IMR-90 (cell line): Measurements from ENCODE around the gene MEIKIN. TPM values are rescaled to one million over a fixed set of nuclear protein-coding genes. Genes with fewer than 3 reads are reported as not detected.

Source experiments
- ATAC-seq: fragments of 200-7000 bp; cut with Tn5 transposase; 2 replicates; pipeline ENCODE4 v1.9.1; 2020; ENCODE audit warnings: low read depth, mild to moderate bottlenecking, moderate library complexity
- BruUV-seq: library from RNA; stranded (reverse); fragments of 400-500 nt; replicated peaks from 2 replicates; lab custom pipeline; 2021; lab: Mats Ljungman, UMichigan
- CTCF ChIA-PET: fragments of 300-600 bp; formaldehyde crosslinking; extraction: SDS; loops from one replicate; lab custom pipeline; 2021; ENCODE audit warnings: antibody characterized with exemption; lab: Yijun Ruan, JAX
- POLR2A ChIA-PET: fragments of 300-600 bp; sonication (Branson Sonifier 250); formaldehyde crosslinking; loops from one replicate; lab custom pipeline; 2022; ENCODE audit warnings: antibody characterized with exemption; ENCODE audit not compliant: unreplicated experiment; lab: Charles Lee
- DNase-seq: peaks from one replicate; pipeline ENCODE4 v3.0.0; 2013
- H2AFZ ChIP-seq: replicated peaks from 2 replicates; pipeline ENCODE3; 2013; ENCODE audit warnings: low read length, mild to moderate bottlenecking; ENCODE audit not compliant: poor library complexity
- H2AK5ac ChIP-seq: 2 replicates; pipeline ENCODE4 v1.6.1; 2013; ENCODE audit warnings: low read depth, low read length, inconsistent platforms
- H2AK9ac ChIP-seq: replicated peaks from 2 replicates; pipeline ENCODE3; 2013; ENCODE audit warnings: mild to moderate bottlenecking, low read depth, low read length, moderate library complexity; ENCODE audit not compliant: poor library complexity
- H2BK120ac ChIP-seq: 2 replicates; pipeline ENCODE4 v1.6.1; 2013; ENCODE audit warnings: low read depth, low read length, inconsistent platforms
- H2BK15ac ChIP-seq: 3 replicates; pipeline ENCODE4 v1.6.1; 2013; ENCODE audit warnings: low read depth, low read length, inconsistent platforms
- H2BK20ac ChIP-seq: 2 replicates; pipeline ENCODE4 v1.6.1; 2013; ENCODE audit warnings: low read depth, mild to moderate bottlenecking, inconsistent platforms, low read length, moderate library complexity
- H2BK5ac ChIP-seq: 2 replicates; pipeline ENCODE4 v1.6.1; 2013; ENCODE audit warnings: mild to moderate bottlenecking, low read depth, low read length, inconsistent platforms; ENCODE audit not compliant: poor library complexity, severe bottlenecking
- H3K14ac ChIP-seq: replicated peaks from 2 replicates; pipeline ENCODE4 v1.6.1; 2013; ENCODE audit warnings: low read depth, low read length, inconsistent platforms
- H3K18ac ChIP-seq: 2 replicates; pipeline ENCODE4 v1.6.1; 2013; ENCODE audit warnings: low read depth, low read length, control low read depth
- H3K23ac ChIP-seq: 2 replicates; pipeline ENCODE4 v1.6.1; 2013; ENCODE audit warnings: low read depth, low read length, inconsistent platforms
- H3K27ac ChIP-seq: 2 replicates; pipeline ENCODE4 v1.5.1; 2013; ENCODE audit warnings: mild to moderate bottlenecking, control low read depth, low read length; ENCODE audit not compliant: insufficient read depth
- H3K27me3 ChIP-seq: 2 replicates; pipeline ENCODE4 v1.6.1; 2013; ENCODE audit warnings: low read length; ENCODE audit not compliant: control insufficient read depth, insufficient read depth
- H3K36me3 ChIP-seq: 2 replicates; pipeline ENCODE4 v1.6.1; 2013; ENCODE audit warnings: low read length, mixed read lengths; ENCODE audit not compliant: control insufficient read depth, insufficient read depth
- H3K4ac ChIP-seq: 2 replicates; pipeline ENCODE4 v1.6.1; 2013; ENCODE audit warnings: low read depth, low read length, inconsistent platforms
- H3K4me1 ChIP-seq: 2 replicates; pipeline ENCODE4 v1.6.1; 2013; ENCODE audit warnings: low read length, mixed read lengths; ENCODE audit not compliant: control insufficient read depth, insufficient read depth
- H3K4me2 ChIP-seq: 2 replicates; pipeline ENCODE4 v1.6.1; 2013; ENCODE audit warnings: low read depth, mild to moderate bottlenecking, control low read depth, low read length, moderate library complexity
- H3K4me3 ChIP-seq: 2 replicates; pipeline ENCODE4 v1.5.1; 2013; ENCODE audit warnings: low read depth, mild to moderate bottlenecking, control low read depth, low read length, moderate library complexity; ENCODE audit not compliant: insufficient read depth
- H3K56ac ChIP-seq: 2 replicates; pipeline ENCODE4 v1.6.1; 2013; ENCODE audit warnings: low read length, inconsistent platforms; ENCODE audit not compliant: insufficient read depth; ENCODE audit errors: extremely low read depth
- H3K79me1 ChIP-seq, 2 experiments: 2 replicates each; pipeline ENCODE4 v1.6.1; 2013; ENCODE audit warnings: low read length in 2 of 2, inconsistent platforms in 1 of 2, low read depth in 1 of 2
- H3K9ac ChIP-seq: 2 replicates; pipeline ENCODE4 v1.6.1; 2013; ENCODE audit warnings: low read depth, low read length, control low read depth
- H3K9me1 ChIP-seq: 2 replicates; pipeline ENCODE4 v1.6.1; 2013; ENCODE audit warnings: low read length, inconsistent platforms; ENCODE audit not compliant: insufficient read depth
- H3K9me3 ChIP-seq: 2 replicates; pipeline ENCODE4 v1.6.1; 2013; ENCODE audit warnings: low read length; ENCODE audit not compliant: control insufficient read depth, insufficient read depth
- H4K20me1 ChIP-seq: 2 replicates; pipeline ENCODE4 v1.6.1; 2013; ENCODE audit warnings: low read length, inconsistent platforms; ENCODE audit not compliant: insufficient read depth
- H4K5ac ChIP-seq: 2 replicates; pipeline ENCODE4 v1.6.1; 2013; ENCODE audit warnings: mild to moderate bottlenecking, low read depth, low read length, control low read depth
- H4K8ac ChIP-seq, 2 experiments: 2 replicates each; pipeline ENCODE4 v1.6.1; 2013; ENCODE audit warnings: low read depth in 2 of 2, low read length in 2 of 2, control low read depth in 1 of 2, inconsistent platforms in 1 of 2
- H4K91ac ChIP-seq: 2 replicates; pipeline ENCODE4 v1.6.1; 2013; ENCODE audit warnings: low read depth, low read length, inconsistent platforms; ENCODE audit not compliant: insufficient read depth
- CHD1 ChIP-seq: IDR thresholded peaks from 2 replicates; pipeline ENCODE4 v1.6.1; 2012; ENCODE audit warnings: low read depth, low read length, improper control_type of control experiment
- MAZ ChIP-seq: IDR thresholded peaks from 2 replicates; pipeline ENCODE4 v1.6.1; 2012; ENCODE audit warnings: low read depth, mild to moderate bottlenecking, low read length, improper control_type of control experiment, moderate library complexity, borderline replicate concordance
- MXI1 ChIP-seq: IDR thresholded peaks from 2 replicates; pipeline ENCODE4 v1.6.1; 2012; ENCODE audit warnings: low read depth, mild to moderate bottlenecking, low read length, moderate library complexity, borderline replicate concordance
- NFE2L2 ChIP-seq: fragments of 150-350 bp; IDR thresholded peaks from 2 replicates; pipeline ENCODE4 v1.6.1; 2016; ENCODE audit warnings: low read depth, mild to moderate bottlenecking, low read length
- POLR2A ChIP-seq: IDR thresholded peaks from 2 replicates; pipeline ENCODE4 v1.6.1; 2012; ENCODE audit warnings: mild to moderate bottlenecking, low read depth, low read length
- RAD21 ChIP-seq: IDR thresholded peaks from 2 replicates; pipeline ENCODE4 v1.6.1; 2012; ENCODE audit warnings: low read length, improper control_type of control experiment
- RCOR1 ChIP-seq: IDR thresholded peaks from 2 replicates; pipeline ENCODE4 v1.6.1; 2012; ENCODE audit warnings: mild to moderate bottlenecking, low read length, improper control_type of control experiment; ENCODE audit not compliant: insufficient replicate concordance
- RFX5 ChIP-seq: IDR thresholded peaks from 2 replicates; pipeline ENCODE4 v1.8.0; 2012; ENCODE audit warnings: low read depth, mild to moderate bottlenecking, low read length, moderate library complexity
- SMC3 ChIP-seq: fragments of 150-350 bp; IDR thresholded peaks from 2 replicates; pipeline ENCODE4 v1.6.1; 2016; ENCODE audit warnings: low read depth, mild to moderate bottlenecking, antibody characterized with exemption, low read length, moderate library complexity
- WGBS, 2 experiments: methylation state at CpG; one replicate each; pipeline versions ENCODE4 v1.1.5 to v1.1.7; 2013; ENCODE audit warnings: missing lambda C conversion rate in 2 of 2; ENCODE audit not compliant: insufficient read length in 1 of 2; ENCODE audit errors: extremely low coverage in 2 of 2; 5-methylcytosine and 5-hydroxymethylcytosine counted together
- dilution Hi-C: fragments of 300-500 bp; cut with HindIII; formaldehyde crosslinking; loops from one replicate; pipeline ENCODE4 v1.14.3; 2018; ENCODE audit warnings: low sequenced_read_pairs; ENCODE audit not compliant: unreplicated experiment
- in situ Hi-C: fragments of 300-500 bp; cut with MboI; formaldehyde crosslinking; loops from 3 replicates; pipeline ENCODE4 v1.14.3; 2019; ENCODE audit warnings: low sequenced_read_pairs, inconsistent platforms, mixed read lengths
- intact Hi-C: fragments of 100-400 bp; cut with micrococcal nuclease; formaldehyde crosslinking; loops from 2 replicates; pipeline ENCODE4 v1.10.0; 2022
- polyA plus RNA-seq, 3 experiments: library from polyadenylated mRNA; depleted of rRNA; stranded (reverse); fragments of >200 nt; gene quantifications; 2 replicates each; pipeline ENCODE4 v1.2.3, GENCODE V29; 2012; ENCODE audit warnings: low replicate concordance in 1 of 3
- total RNA-seq: library from RNA; depleted of rRNA; stranded (reverse); fragments of >200 nt; gene quantifications from 2 replicates; pipeline ENCODE4 v1.2.3, GENCODE V29; 2012
- TF ChIP-seq, protein P1 (sequence below): conservative IDR thresholded peaks from 2 replicates; pipeline ENCODE4 v1.5.1; 2012; ENCODE audit warnings: mild to moderate bottlenecking, low read depth, low read length, improper control_type of control experiment

Gene MEIKIN
- total and polyA plus RNA-seq, 2 of the 4 experiments (the other 2 are of a cell fraction) = not detected

DNA sequence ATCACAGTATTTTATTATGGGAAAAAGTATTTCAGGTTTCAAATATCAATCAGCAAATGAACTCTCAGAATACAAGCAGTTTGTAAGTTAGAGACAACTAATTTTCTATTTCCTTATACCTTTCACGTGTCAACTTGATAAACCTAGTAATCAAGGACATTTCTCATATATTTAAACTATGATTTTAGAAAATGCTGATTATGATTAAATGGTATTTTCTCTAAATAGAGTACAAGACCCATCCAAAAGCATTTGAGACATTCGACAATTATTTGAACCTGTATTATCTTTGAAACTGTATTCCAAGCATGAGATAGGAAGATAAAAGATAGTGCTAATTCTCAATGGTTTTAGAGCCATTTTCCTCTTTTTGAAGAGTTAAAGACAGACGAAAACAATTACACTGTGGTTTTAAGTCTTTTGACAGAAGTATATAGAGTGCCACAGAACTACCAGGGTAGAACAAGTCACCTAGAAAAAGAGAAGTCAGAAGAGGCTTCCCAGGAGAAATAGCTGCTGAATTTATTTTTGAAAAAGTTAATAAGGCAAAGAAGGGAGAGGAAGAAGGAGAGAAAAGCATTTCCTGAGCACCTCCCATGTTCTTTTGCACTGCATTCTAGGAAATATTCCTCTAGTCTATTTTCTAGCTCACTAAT, 5.6 kb downstream of the MEIKIN start:
- in situ Hi-C loops = no loop called here
- no peak for TF ChIP-seq CHD1
- TF ChIP-seq, protein P1, sequence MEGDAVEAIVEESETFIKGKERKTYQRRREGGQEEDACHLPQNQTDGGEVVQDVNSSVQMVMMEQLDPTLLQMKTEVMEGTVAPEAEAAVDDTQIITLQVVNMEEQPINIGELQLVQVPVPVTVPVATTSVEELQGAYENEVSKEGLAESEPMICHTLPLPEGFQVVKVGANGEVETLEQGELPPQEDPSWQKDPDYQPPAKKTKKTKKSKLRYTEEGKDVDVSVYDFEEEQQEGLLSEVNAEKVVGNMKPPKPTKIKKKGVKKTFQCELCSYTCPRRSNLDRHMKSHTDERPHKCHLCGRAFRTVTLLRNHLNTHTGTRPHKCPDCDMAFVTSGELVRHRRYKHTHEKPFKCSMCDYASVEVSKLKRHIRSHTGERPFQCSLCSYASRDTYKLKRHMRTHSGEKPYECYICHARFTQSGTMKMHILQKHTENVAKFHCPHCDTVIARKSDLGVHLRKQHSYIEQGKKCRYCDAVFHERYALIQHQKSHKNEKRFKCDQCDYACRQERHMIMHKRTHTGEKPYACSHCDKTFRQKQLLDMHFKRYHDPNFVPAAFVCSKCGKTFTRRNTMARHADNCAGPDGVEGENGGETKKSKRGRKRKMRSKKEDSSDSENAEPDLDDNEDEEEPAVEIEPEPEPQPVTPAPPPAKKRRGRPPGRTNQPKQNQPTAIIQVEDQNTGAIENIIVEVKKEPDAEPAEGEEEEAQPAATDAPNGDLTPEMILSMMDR = no peak
- no peak for TF ChIP-seq RCOR1
- TF ChIP-seq MAZ = no peak
- TF ChIP-seq POLR2A = no peak
- TF ChIP-seq MXI1 = no peak
- TF ChIP-seq SMC3 = no peak
- TF ChIP-seq NFE2L2 = no peak
- no peak for TF ChIP-seq RAD21
- TF ChIP-seq RFX5 = no peak
- Histone ChIP-seq H3K9me3 (no peaks in the 10 kb centered on the region), H3K9ac (no peak overlapping the region), H3K36me3 (no peaks in the 10 kb centered on the region), H2BK120ac (no peak overlapping the region), H2BK5ac (no peak overlapping the region), H3K14ac (no peak overlapping the region), H3K27me3 (no peaks in the 10 kb centered on the region), H3K9me1 (no peaks in the 10 kb centered on the region), H4K5ac (no peak overlapping the region), H3K18ac (no peak overlapping the region), H4K20me1 (no peaks in the 10 kb centered on the region), H2AK5ac (no peak overlapping the region), H3K27ac (no peak overlapping the region), H3K23ac (no peak overlapping the region), H2AK9ac (no peak overlapping the region), H3K4ac (no peak overlapping the region), H3K4me3 (no peak overlapping the region), H3K79me1 (no peaks in the 10 kb centered on the region), H4K91ac (no peak overlapping the region), H4K8ac (no peak overlapping the region), H3K4me1 (no peaks in the 10 kb centered on the region), H2AFZ (no peak overlapping the region), H2BK15ac (no peak overlapping the region), H2BK20ac (no peak overlapping the region), H3K56ac (no peak overlapping the region), H3K4me2 (no peak overlapping the region)
- CTCF ChIA-PET = no interaction called here
- ATAC-seq (no peak), DNase-seq (no peak)
- dilution Hi-C loops = no loop called here
- POLR2A ChIA-PET = no interaction called here
- intact Hi-C loops = no loop called here
- no CpG with 5 or more reads among the region's 3 CpGs for WGBS, 2 experiments
- BruUV-seq = no TSS peak
